Neutrophil (primary cell): Measurements from ENCODE around the gene IFT27.

Experiments used
- H3K27ac ChIP-seq: fragments of 200-600 bp; sonication (generic); 2 replicates; pipeline ENCODE4 v1.5.1; 2016; ENCODE audit warnings: mild to moderate bottlenecking, moderate library complexity
- H3K27me3 ChIP-seq: fragments of 200-600 bp; sonication (generic); 2 replicates; pipeline ENCODE4 v1.6.0; 2016; ENCODE audit warnings: mild to moderate bottlenecking
- H3K36me3 ChIP-seq: fragments of 200-600 bp; sonication (generic); 2 replicates; pipeline ENCODE4 v1.5.1; 2017
- H3K4me1 ChIP-seq, 2 experiments: fragments of 200-600 bp in 1 of 2; sonication (generic) in 1 of 2; 1 replicate in 1 of 2; 2 replicates in 1 of 2; pipeline versions ENCODE4 v1.5.1 to v1.6.1; 2013 to 2016; ENCODE audit warnings: low read depth in 1 of 2, low read length in 1 of 2, mild to moderate bottlenecking in 1 of 2, moderate library complexity in 1 of 2; ENCODE audit not compliant: control insufficient read depth in 1 of 2, insufficient read depth in 1 of 2
- H3K4me3 ChIP-seq, 2 experiments: fragments of 200-600 bp in 1 of 2; sonication (generic) in 1 of 2; 1 replicate in 1 of 2; 2 replicates in 1 of 2; pipeline ENCODE4 v1.5.1; 2013 to 2016; ENCODE audit warnings: low read depth in 1 of 2, low read length in 1 of 2, mild to moderate bottlenecking in 1 of 2, moderate library complexity in 1 of 2
- H3K9me3 ChIP-seq: fragments of 200-600 bp; sonication (generic); 2 replicates; pipeline ENCODE4 v1.5.1; 2016
- CTCF ChIP-seq: fragments of 200-600 bp; sonication (generic); IDR thresholded peaks from 2 replicates; pipeline ENCODE4 v1.5.1; 2016; ENCODE audit warnings: antibody characterized with exemption

Gene IFT27

DNA sequence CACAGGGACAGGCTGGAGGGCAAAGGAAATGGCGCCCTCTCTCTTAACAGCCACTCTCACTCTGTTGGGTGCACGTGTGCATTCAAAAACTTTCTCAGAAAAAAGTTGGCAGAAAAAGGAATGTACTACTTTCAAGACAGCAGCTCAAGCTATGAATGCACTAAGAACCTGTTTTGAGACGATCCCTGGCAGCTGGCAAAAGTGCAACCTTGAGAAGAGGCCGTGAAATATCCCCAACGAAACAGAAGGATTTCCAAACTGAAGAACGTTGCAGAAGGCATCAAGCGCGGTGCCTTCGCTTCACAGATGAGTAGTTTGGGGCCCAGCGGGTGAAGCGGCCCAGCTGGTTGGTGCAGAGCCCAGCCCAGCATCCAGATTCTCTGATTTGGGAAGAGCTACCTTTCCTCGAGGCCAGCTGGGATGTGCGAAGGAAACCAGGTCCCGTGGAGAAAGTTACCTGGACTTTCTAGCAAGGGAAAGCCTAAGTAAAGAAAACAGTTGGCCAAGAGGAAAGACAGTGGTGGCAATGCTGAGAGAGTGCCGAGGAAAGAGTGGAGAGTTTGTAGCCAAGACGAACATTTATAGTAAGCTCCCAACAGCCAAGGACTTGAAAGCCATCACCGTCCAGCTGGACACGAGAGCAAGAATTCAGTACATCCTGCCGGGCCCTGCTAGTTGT is 16.3 kb downstream of the IFT27 start:
- Histone ChIP-seq H3K9me3 (no peaks in the 10 kb centered on the region), H3K27me3 (peaks cover 19% of the 10 kb centered on the region), H3K4me1 (peaks cover 0 to 6% of the 10 kb centered on the region in 2 experiments), H3K4me3 (no peak overlapping the region), H3K36me3 (peaks cover 37% of the 10 kb centered on the region), H3K27ac (no peak overlapping the region)
- no peak for TF ChIP-seq CTCF

GRCh38 chr22:36758792-36759271 is 17.1 kb downstream of the IFT27 start:
- peaks cover 0 to 6% of the 10 kb centered on the region in 2 experiments for H3K4me1 ChIP-seq
- no peak overlapping the region for H3K27ac ChIP-seq
- H3K36me3 ChIP-seq = peaks cover 37% of the 10 kb centered on the region
- H3K9me3 ChIP-seq = no peaks in the 10 kb centered on the region
- peaks cover 23% of the 10 kb centered on the region for H3K27me3 ChIP-seq
- no peak overlapping the region for H3K4me3 ChIP-seq
- no peak for TF ChIP-seq CTCF

DNA sequence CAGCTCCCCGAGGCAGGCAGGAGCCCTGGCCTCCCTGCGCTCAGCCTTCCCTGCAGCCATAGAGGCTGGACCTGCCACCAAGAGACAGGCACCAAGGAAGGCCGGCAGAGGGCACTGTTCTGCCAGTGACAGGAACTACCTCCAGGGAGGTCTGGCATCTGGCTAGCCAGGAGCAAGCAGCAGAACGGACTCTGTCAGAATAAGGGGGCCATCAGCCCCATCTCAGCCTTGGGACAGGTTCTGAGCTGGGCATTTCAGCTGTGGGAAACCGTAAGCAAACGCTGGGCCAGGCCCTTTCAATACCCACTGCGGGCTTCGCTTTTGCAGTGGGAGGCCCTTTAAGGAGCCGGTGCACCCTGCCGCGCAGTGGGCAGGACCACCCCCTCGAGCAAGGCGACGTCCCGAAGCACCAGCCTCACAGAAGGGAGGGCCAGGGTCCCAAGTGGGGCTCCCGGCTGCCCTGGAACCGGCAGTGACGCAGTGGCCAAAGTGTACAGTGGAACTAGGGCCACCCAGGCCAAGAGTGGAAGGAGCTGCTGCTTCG is 18.2 kb downstream of the IFT27 start:
- Histone ChIP-seq H3K27me3 (peaks cover 34% of the 10 kb centered on the region), H3K27ac (no peak overlapping the region), H3K4me1 (peaks cover 0 to 3% of the 10 kb centered on the region in 2 experiments), H3K9me3 (no peaks in the 10 kb centered on the region), H3K36me3 (peaks cover 26% of the 10 kb centered on the region), H3K4me3 (no peak overlapping the region)
- TF ChIP-seq CTCF = peak; percentile 74

GRCh38 chr22:36756746-36757655 is 18.9 kb downstream of the IFT27 start:
- H3K9me3 ChIP-seq = no peaks in the 10 kb centered on the region
- H3K36me3 ChIP-seq = peaks cover 19% of the 10 kb centered on the region
- no peak overlapping the region for H3K27ac ChIP-seq
- no peak overlapping the region for H3K4me3 ChIP-seq
- TF ChIP-seq CTCF = no peak
- peaks cover 41% of the 10 kb centered on the region for H3K27me3 ChIP-seq
- H3K4me1 ChIP-seq = no peaks in the 10 kb centered on the region

- Histone ChIP-seq H3K27ac (no peak overlapping the region), H3K9me3 (no peaks in the 10 kb centered on the region), H3K4me3 (no peak overlapping the region)
Observed at GRCh38 chr22:36756031-36756430, 19.9 kb downstream of the IFT27 start.

More at GRCh38 chr22:36756031-36756430, 19.9 kb downstream of the IFT27 start:
- Histone ChIP-seq H3K36me3 (peaks cover 10% of the 10 kb centered on the region), H3K4me1 (no peaks in the 10 kb centered on the region), H3K27me3 (peaks cover 43% of the 10 kb centered on the region)
- no peak for TF ChIP-seq CTCF
